Retinal pigment epithelial cell (primary cell): ENCODE results near the gene ZNF267.
"Not testable (repeated sequence)": the region's sequence is repeated elsewhere in the genome, so short reads cannot be mapped to it uniquely, and the experiment has no call there.

Experiments
- DNase-seq: peaks from one replicate; pipeline ENCODE4 v3.0.0-alpha.2; 2010; ENCODE audit warnings: low read depth
- H3K4me3 ChIP-seq: 2 replicates; pipeline ENCODE4 v1.5.1; 2011; ENCODE audit warnings: mild to moderate bottlenecking, low read length, control low read depth, moderate library complexity
- CTCF ChIP-seq: conservative IDR thresholded peaks from 2 replicates; pipeline ENCODE4 v1.5.1; 2011; ENCODE audit warnings: low read depth, low read length, control low read depth, inconsistent platforms

Gene ZNF267

GRCh38 chr16:31880322-31880979, 6.8 kb downstream of the ZNF267 start:
- no peak overlapping the region for H3K4me3 ChIP-seq

GRCh38 chr16:31886227-31886626, 12.6 kb downstream of the ZNF267 start:
- DNase-seq: no peak
- no peak for TF ChIP-seq CTCF

More at GRCh38 chr16:31880322-31880979, 6.8 kb downstream of the ZNF267 start:
- TF ChIP-seq CTCF: no peak
- DNase-seq: no peak

GRCh38 chr16:31888735-31889134, 15.1 kb downstream of the ZNF267 start:
- TF ChIP-seq CTCF: no peak
- no peak for DNase-seq
- no peak overlapping the region for H3K4me3 ChIP-seq

More at GRCh38 chr16:31886227-31886626, 12.6 kb downstream of the ZNF267 start:
- H3K4me3 ChIP-seq: no peak overlapping the region

GRCh38 chr16:31892111-31892510, 18.5 kb downstream of the ZNF267 start:
- not testable (repeated sequence) for H3K4me3 ChIP-seq, DNase-seq

GRCh38 chr16:31893824-31894223, 20.2 kb downstream of the ZNF267 start:
- no peak for TF ChIP-seq CTCF
- H3K4me3 ChIP-seq: no peak overlapping the region
- no peak for DNase-seq

- no peak for DNase-seq
Measured at GRCh38 chr16:31897283-31897682, 23.7 kb downstream of the ZNF267 start.

GRCh38 chr16:31899505-31899904, 25.9 kb downstream of the ZNF267 start:
- no peak overlapping the region for H3K4me3 ChIP-seq
- no peak for TF ChIP-seq CTCF
- no peak for DNase-seq

More at GRCh38 chr16:31897283-31897682, 23.7 kb downstream of the ZNF267 start:
- no peak for TF ChIP-seq CTCF
- no peak overlapping the region for H3K4me3 ChIP-seq

GRCh38 chr16:31904571-31904970, 31.0 kb downstream of the ZNF267 start:
- not testable (repeated sequence) for H3K4me3 ChIP-seq, DNase-seq
